ENCODE measurements around the gene NOP14. TPM values are rescaled to one million over a fixed set of nuclear protein-coding genes. Genes with fewer than 3 reads are reported as not detected.
"Not testable (repeated sequence)": the region's sequence is repeated elsewhere in the genome, so short reads cannot be mapped to it uniquely, and the experiment has no call there.

The NOP14 gene
- 10.1 TPM for total RNA-seq (ENCODE audit: insufficient read depth, low replicate concordance)

DNA sequence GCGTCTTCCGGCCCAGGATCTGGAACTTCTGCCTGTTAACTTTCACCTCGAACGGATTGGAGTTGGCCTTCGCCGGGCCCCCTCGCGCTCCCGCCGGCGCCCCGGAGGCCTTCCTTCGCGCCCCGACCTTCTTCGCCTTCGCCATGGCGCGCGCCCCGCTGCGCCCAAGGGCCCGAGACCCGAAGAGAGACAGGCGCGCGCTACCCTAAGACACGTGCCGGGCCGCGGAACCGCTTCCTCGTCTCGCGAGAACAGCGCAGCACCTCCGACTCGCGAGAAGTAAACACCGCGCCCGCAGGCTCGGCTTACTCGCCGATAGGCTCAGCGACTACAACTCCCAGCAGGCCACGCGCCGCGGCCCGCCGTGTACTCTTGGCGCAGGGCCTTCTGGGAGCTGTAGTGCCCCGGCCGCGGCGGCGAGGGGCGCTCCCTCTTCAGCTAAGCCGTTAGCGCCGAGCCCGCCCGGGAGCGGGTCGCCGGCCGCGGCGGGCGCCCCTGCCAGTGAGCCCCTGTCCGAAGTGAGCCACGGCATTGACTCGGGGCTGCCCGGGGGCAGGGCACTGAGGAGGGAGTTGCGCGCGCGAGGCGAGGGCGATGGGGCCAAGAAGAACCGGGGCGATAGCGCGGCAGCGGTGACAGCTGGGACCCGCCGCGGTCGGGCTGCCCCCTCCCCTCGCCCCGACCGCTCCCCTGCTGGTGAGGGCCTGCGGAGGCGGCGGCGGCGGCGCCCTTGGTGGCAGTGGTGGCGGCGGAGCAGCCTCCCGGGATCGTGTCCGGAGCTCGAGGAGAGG is at the start of gene NOP14, which contains the start of gene GRK4:
TSS of gene NOP14 (minus strand) at position 232 of the 791 bp plus-strand sequence. CDS start at position 145, 87 bp downstream.
TSS of gene GRK4 (plus strand) at position 397 of the 791 bp plus-strand sequence. CDS start 500 bp downstream, outside the sequence.
- peak; percentile 99 for DNase-seq (ENCODE audit: low spot score)

DNA sequence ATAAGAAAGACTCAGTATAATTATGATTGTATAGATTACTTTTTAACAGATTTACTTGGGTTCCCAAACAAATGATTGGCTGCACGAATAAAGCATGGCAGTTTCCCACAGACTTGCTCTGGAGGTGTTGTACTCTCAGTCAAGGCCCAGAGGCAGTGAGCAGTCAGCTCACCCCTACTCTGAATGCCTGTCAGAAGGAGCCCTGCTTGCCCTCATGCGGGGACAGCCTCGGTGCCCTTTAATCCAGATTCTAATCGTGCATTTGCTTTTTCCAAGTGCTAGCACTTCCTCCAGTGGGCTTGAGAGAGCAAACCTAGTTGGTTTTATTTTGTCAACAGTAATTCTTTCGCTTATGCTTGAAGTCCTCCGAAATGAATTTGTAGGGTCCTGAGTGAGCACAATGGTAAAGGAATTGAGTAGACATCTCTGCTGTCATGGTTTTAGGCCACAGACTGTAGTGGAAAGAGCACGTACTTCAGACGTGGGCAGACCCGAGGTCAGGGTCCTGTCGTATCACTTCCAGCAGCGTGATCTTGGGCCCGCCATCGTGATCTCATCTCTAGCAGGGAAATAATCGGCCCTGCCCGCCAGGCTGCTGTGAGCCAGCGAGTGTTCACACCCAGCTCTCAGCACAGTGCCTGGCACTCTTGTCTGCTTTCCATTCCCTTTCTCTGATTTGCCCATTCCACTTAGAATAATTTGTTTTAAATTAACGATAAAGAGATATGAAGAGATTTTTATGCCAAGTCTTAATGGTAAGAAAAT is 48.4 kb upstream of the NOP14 start:
- DNase-seq (ENCODE audit: low spot score), result no peak

DNA sequence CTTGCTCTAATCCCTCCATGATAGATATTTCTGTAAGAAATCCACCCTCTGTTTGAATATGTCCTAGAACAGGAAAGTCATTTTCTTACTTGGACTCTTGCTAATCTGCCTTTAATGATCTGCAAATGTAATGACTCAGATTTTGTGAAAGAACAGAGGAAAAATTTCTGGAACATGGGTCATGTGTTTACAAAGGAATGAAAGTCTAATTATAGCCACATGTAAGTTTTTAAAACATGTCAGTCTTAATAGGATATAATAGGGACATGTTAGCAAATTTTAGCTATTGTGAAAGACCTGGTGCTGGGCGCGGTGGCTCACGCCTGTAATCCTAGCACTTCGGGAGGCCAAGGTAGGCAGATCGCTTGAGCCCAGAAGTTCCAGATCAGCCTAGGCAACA is 47.8 kb upstream of the NOP14 start:
- DNase-seq (ENCODE audit: low spot score), result no peak

GRCh38 chr4:3010577-3010976 is 47.4 kb upstream of the NOP14 start:
- no peak for DNase-seq (ENCODE audit: low spot score)

GRCh38 chr4:3009422-3009821 is 46.2 kb upstream of the NOP14 start:
- no peak for DNase-seq (ENCODE audit: low spot score)

DNA sequence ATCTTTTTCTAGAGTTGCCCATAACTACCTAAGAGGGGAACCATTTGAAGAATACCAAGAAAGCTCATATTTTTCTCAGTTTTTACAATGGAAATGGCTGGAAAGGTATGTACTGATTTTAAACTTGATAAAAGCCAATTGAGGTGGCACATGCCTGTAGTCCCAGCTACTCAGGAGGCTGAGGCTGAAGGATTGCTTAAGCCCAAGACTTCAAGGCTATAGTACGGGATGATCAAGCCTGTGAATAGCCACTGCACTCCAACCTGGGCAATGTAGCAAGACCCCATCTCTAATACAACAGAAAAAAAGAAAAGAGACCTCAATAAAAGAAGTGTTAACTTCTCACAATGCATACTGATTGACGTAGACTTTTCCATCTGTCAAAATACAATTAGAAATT is 44.5 kb upstream of the NOP14 start:
- DNase-seq (ENCODE audit: low spot score), result no peak

- DNase-seq (ENCODE audit: low spot score), result no peak
Measured at GRCh38 chr4:2996415-2996814, 33.2 kb upstream of the NOP14 start.

DNA sequence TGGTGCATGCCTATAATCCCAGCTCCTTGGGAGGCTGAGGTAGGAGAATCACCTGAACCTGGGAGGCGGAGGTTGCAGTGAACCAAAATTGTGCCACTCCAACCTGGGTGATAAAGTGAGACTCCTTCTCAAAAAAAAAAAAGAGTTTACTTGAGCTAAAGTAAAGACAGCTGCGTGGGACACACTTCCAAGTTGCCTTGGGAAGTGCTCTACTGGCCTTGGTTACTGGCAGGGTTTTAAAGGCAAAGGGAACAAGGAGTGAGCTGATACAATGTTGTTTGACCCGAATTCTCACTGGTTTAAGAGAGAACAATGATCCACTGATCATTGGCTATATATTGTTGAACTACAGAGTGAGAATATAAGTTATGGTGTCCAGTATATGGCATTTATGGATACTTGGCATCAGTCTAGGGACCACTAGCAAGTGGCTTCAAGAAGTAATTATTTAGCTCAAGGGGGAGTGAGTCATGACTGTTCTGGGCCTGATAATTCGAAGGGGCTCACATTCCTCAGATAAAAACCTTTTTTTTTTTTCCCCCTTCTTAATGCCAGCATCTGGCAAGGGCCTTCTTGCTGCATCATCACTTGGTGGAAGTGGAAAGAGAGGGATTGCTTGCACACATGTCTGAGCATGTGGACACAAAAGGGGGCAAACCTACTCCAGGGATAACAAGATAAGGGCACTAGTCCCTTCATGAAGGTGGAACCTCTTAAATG is 32.5 kb upstream of the NOP14 start:
- no peak for DNase-seq (ENCODE audit: low spot score)

DNA sequence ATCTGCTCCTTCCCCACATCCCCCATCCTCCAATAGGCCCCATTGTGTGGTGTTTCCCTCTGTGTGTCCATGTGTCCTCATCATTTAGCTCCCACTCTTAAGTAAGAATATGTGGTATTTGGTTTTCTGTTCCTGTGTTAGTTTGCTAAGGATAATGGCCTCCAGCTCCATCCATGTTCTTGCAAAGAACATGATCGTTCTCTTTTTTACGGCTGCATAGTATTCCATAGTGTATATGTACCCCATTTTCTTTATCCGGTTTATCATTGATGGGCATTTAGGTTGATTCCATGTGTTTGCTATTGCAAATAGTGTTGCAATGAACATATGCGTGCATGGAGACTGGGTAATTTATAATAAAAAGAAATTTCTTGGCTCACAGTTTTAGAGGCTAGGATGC is 31.7 kb upstream of the NOP14 start:
- no peak for DNase-seq (ENCODE audit: low spot score)

DNA sequence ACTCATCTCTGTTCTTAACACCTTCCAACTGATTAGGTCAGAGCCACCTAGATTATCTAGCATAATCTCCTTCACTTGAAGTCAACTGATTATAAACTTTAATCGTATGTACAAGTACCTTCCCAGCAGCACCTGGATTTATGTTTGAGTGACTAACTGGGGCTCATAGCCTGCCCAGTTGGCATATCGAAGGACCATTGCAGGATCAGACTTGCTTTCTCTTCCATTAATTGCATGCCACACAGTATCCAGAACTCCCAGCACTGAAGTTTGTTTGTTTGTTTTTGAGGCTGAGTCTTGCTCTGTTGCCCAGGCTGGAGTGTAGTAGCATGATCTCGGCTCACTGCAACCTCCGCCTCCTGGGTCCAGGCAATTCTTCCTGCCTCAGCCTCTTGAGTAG is 28.0 kb upstream of the NOP14 start:
- DNase-seq (ENCODE audit: low spot score), result no peak

DNA sequence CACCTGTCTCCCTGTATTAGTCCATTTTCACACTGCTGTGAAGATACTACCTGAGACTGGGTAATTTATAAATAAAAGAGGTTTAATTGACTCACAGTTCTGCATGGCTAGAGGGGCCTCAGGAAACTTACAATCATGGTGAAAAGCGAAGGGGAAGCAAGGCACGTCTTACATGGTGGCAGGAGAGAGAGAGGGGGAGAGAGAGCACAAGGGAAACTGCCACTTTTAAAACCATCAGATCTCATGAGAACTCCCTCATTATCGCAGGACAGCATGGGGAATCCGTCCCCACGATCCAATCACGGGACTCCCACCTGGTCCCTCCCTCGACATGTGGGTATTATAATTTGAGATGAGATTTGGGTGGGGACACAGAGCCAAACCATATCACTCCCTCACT is 20.5 kb upstream of the NOP14 start:
- not testable (repeated sequence) for DNase-seq (ENCODE audit: low spot score)

- DNase-seq (ENCODE audit: low spot score), result no peak
Measured at GRCh38 chr4:2982012-2982411, 18.8 kb upstream of the NOP14 start.

GRCh38 chr4:2981256-2981819 is 18.1 kb upstream of the NOP14 start:
- no peak for DNase-seq (ENCODE audit: low spot score)

DNA sequence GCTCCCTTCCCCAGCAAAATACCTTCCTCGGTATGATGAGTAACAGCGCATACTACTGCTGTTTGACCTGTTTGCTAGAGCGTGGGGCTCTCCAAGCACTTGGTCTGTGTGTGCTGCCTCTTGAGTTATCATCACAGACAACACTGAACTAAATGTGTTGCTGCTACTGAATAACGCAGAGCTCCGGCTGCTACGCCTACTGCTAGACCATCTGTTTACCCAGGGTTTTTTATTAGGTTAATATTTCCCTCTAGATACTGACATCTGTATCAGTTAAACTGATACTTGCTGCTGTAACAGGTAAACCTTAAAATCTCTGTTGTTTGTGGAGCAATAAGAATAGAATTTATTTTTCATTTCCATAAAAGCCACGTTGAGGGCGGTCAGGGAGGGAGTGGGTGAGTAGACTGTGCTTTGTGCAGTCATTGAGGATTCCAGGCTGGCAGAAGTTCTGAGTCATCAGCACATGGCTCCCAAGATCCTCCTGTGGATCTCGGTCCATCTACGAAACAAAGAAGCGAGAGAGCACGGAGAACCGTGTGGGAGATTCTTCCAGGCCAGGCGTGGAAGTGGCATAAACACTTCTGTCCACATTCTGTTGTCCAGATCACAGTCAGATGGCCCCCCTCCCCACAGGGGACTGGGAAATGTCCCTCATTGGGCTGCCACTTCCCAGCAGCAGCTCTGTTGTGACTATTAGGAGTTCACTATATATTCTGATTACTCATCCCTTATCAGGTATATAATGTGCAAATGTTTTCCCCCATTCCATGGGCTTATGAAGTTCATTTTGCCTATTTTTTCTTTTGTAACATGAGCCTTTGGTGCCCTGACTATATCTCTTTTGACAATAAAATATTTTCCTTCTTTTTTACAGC is 14.2 kb upstream of the NOP14 start:
- DNase-seq (ENCODE audit: low spot score), result peak; percentile 25

DNA sequence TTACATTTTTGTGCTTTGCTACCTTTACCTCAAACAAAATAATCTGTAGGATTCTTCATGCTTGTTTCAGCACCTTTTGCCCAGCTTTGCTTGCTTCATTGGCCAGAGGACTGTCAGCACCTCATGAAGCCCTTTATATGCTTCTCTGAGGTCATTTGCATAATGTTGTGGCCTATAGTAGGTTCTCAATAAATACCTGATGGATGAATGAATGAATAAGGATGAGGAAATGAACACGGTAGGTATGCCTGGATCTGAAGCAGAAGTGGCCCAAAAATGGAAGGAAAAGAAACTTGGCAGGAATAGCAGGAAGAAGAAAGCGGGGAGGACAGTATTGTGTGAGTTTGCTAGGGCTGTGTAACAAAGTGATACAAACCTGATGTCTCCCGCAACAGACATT is 8.1 kb upstream of the NOP14 start:
- DNase-seq (ENCODE audit: low spot score), result no peak

GRCh38 chr4:2968381-2968780 is 5.2 kb upstream of the NOP14 start:
- no peak for DNase-seq (ENCODE audit: low spot score)

DNA sequence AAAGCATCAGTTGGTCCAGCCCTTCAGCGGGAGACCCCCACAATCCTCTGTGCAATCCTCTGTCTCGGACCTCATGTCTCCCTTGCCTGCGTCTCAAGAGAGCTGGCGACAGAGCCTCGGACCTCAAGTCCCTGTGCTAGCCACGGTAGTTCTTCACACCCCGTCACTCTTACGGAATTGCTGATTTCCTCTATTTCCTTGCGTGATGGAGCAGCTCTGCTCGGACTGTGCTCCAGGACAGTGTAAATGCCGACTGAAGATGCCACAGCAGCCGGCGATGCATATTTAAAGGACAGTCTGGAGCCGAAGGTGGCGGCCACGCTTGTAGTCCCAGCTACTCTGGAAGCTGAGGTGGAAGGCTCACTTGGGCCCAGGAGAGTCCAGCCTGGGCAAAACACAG is 2.1 kb upstream of the NOP14 start:
- DNase-seq (ENCODE audit: low spot score), result no peak

DNA sequence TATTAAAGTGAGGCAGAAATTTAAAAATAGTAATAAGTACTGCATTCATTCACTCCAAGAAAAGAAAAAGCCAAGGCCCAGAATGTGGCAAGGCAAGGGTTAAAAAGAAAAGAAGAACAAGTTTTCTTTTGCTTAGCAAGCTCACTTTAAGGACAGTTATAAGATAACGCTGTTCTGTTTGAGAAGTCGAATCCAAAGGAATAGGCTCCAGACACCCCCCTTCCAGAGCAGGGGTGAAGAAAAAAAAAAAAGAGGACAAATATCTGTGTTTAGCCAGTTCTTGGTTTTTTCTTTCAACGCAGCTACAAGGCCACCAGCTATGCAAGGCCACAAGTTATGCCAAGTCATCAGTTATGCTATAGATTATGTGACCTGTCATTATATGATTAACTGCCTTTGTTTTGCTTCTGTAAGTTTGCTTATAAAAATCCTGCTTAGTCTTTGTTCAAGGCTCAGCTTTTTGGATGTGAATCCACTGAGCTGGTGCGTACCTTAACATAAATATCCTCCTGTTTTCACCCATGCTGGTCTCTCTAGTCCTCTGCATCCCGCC is 1.6 kb upstream of the NOP14 start:
- no peak for DNase-seq (ENCODE audit: low spot score)

DNA sequence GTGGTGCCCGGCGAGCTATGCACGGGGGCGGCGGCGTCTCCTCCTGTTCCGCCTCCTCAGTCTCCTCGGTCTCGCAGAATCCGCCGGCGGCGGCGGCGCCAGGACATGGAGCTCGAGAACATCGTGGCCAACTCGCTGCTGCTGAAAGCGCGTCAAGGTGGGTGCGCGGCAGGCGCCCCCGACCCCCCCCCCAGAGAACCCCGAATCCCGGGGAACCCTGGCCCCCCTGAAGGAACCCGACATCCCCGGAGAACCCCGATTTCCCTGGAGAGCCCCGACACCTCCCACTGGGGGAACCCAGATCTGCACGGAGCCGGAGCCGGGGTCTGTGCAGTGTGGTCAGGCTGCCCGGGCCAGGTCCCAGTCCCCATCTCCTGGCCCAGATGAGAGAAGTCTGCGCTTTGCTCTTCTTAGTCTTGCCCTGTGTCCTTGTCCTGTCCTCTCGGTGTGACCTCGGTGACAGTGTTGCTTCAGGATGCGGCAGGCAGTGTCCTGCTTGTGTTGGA is 813 bp upstream of the NOP14 start:
- DNase-seq (ENCODE audit: low spot score), result peak; percentile 76

- peak; percentile 64 for DNase-seq (ENCODE audit: low spot score)
Measured at GRCh38 chr4:2962614-2963174, 512 bp downstream of the NOP14 start.

All from umbilical cord (tissue), 2 donors.